Gastroesophageal sphincter (tissue), 3 donors: ENCODE data around the gene TBC1D10A.

Experiments used
- POLR2A ChIP-seq, 2 donors: fragments of 450-650 bp; IDR thresholded peaks; one replicate each; pipeline ENCODE4 v1.6.1; 2017; ENCODE audit warnings: antibody characterized with exemption in 2 of 2, mild to moderate bottlenecking in 2 of 2, moderate library complexity in 1 of 2
- POLR2AphosphoS5 ChIP-seq: sonication (generic); formaldehyde crosslinking; IDR thresholded peaks from one replicate; pipeline ENCODE4 v1.6.1; 2017; ENCODE audit warnings: antibody characterized with exemption
- TF ChIP-seq, protein P1 (sequence below), 4 experiments: fragments of 200-600 bp in 2 of 4; fragments of 450-650 bp in 2 of 4; sonication (generic) in 1 of 4; IDR thresholded peaks; one replicate each; pipeline ENCODE4 v1.5.1; 2017 to 2019; ENCODE audit warnings: antibody characterized with exemption in 4 of 4, mild to moderate bottlenecking in 2 of 4, moderate library complexity in 2 of 4

DNA sequence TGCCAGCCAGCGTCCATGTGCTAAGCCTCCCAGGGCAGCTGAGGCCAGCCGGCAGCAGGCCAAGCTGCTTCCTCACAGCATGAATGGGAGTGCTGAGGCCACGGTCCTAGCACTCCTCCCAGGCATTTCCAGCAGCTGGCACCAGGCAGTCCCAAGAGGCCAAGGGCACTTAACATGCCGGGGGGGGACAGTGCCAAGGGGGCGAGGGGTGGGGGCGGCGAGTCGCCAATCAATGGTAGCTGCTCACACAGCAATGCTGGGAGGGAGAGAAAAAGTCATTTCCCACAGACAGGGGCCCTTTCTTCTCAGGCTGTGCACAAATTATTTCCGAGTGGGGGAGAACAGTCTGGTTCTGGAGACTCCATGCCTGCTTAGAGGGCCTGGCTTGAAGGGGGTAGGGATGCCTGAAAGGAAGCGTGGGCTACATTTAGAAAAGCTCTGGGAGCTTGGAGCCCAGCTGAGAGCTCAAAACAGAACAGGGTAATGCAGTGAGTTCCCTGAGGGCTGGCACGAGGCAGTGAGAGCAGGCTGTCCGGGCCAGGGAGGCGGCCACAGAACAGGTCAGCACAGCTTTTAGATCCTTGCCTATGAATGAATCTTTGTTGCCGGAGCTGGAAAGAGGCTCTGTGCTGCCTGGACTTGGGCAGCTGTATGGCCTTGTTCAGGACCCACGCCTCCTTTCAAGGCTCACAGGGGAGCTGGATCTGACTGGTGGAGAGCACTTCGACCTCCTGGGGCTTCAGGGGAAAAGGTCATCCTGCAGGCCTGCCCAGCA lies 14.4 kb upstream of the TBC1D10A start:
- TF ChIP-seq, protein P1, sequence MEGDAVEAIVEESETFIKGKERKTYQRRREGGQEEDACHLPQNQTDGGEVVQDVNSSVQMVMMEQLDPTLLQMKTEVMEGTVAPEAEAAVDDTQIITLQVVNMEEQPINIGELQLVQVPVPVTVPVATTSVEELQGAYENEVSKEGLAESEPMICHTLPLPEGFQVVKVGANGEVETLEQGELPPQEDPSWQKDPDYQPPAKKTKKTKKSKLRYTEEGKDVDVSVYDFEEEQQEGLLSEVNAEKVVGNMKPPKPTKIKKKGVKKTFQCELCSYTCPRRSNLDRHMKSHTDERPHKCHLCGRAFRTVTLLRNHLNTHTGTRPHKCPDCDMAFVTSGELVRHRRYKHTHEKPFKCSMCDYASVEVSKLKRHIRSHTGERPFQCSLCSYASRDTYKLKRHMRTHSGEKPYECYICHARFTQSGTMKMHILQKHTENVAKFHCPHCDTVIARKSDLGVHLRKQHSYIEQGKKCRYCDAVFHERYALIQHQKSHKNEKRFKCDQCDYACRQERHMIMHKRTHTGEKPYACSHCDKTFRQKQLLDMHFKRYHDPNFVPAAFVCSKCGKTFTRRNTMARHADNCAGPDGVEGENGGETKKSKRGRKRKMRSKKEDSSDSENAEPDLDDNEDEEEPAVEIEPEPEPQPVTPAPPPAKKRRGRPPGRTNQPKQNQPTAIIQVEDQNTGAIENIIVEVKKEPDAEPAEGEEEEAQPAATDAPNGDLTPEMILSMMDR (IDR thresholded peaks at IDR 0.05), result no peak
- TF ChIP-seq POLR2A (IDR thresholded peaks at IDR 0.05), result no peak
- TF ChIP-seq POLR2AphosphoS5, result no peak
